ENCODE results near the gene OR2T34.

Gene OR2T34

DNA sequence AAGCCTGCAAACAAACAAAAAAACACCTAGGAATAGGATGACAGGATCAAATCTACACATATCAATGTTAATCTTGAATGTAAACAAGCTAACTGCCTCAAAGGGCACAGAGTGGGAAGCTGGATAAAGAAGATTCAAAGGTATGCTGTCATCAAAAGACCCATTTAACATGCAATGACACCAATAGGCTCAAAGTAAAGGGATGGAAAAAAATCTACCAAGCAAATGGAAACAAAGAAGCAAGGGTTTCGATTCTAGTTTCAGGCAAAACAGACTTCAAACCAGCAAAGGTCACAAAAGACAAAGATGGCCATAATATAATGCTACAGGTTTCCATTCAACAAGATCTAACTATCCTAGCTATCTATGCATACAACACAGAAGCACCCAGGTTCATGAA, 39.2 kb upstream of the OR2T34 start:
- ATAC-seq (ENCODE audit: low read depth): no peak

DNA sequence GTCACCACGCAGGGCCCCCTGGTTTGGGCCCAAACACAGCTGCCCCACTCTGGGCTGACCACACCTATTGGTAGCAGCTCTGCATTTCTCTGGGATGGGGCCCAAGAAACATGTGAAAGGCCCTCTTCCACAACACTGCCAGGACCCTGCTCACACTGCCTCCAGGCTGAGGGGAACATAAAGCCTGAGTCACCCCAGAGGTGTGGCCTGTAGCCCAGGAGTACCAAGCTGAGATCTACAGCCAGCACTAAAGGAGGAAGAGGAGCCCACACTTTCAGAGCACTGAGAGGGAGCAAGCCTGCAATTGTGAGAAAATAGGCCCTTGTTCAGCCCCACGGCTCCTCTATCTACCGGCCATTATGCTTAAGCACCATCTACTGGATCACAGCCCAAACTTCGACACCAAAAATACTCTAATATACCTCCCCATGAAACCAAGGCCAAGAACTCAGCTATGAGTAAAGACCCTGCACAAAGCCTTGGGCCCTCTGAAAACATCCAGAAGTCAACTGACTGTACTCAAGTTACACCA, 37.4 kb upstream of the OR2T34 start:
- no peaks in the 10 kb centered on the region for H3K4me1 ChIP-seq (ENCODE audit: insufficient read depth, poor library complexity, severe bottlenecking)
- H3K27me3 ChIP-seq (ENCODE audit: insufficient read depth, poor library complexity, severe bottlenecking): no peaks in the 10 kb centered on the region
- H3K4me3 ChIP-seq (ENCODE audit: severe bottlenecking): no peak overlapping the region
- DNase-seq (ENCODE audit: low spot score) (no peak), ATAC-seq (ENCODE audit: low read depth) (no peak)
- no peaks in the 10 kb centered on the region for H3K36me3 ChIP-seq (ENCODE audit: low read depth)
- TF ChIP-seq, protein P1, sequence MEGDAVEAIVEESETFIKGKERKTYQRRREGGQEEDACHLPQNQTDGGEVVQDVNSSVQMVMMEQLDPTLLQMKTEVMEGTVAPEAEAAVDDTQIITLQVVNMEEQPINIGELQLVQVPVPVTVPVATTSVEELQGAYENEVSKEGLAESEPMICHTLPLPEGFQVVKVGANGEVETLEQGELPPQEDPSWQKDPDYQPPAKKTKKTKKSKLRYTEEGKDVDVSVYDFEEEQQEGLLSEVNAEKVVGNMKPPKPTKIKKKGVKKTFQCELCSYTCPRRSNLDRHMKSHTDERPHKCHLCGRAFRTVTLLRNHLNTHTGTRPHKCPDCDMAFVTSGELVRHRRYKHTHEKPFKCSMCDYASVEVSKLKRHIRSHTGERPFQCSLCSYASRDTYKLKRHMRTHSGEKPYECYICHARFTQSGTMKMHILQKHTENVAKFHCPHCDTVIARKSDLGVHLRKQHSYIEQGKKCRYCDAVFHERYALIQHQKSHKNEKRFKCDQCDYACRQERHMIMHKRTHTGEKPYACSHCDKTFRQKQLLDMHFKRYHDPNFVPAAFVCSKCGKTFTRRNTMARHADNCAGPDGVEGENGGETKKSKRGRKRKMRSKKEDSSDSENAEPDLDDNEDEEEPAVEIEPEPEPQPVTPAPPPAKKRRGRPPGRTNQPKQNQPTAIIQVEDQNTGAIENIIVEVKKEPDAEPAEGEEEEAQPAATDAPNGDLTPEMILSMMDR (IDR thresholded peaks at IDR 0.05; ENCODE audit: poor library complexity, severe bottlenecking): no peak
- H3K27ac ChIP-seq (ENCODE audit: poor library complexity, severe bottlenecking): no peak overlapping the region
- H3K9me3 ChIP-seq (ENCODE audit: severe bottlenecking): no peaks in the 10 kb centered on the region

More for the DNA sequence above, 39.2 kb upstream of the OR2T34 start:
- no peak for DNase-seq (ENCODE audit: low spot score)
- Histone ChIP-seq H3K4me1 (ENCODE audit: insufficient read depth, poor library complexity, severe bottlenecking) (no peaks in the 10 kb centered on the region), H3K36me3 (ENCODE audit: low read depth) (no peaks in the 10 kb centered on the region), H3K9me3 (ENCODE audit: severe bottlenecking) (no peaks in the 10 kb centered on the region), H3K4me3 (ENCODE audit: severe bottlenecking) (no peak overlapping the region), H3K27ac (ENCODE audit: poor library complexity, severe bottlenecking) (no peak overlapping the region), H3K27me3 (ENCODE audit: insufficient read depth, poor library complexity, severe bottlenecking) (no peaks in the 10 kb centered on the region)
- TF ChIP-seq, protein P1 (IDR thresholded peaks at IDR 0.05; ENCODE audit: poor library complexity, severe bottlenecking): no peak

DNA sequence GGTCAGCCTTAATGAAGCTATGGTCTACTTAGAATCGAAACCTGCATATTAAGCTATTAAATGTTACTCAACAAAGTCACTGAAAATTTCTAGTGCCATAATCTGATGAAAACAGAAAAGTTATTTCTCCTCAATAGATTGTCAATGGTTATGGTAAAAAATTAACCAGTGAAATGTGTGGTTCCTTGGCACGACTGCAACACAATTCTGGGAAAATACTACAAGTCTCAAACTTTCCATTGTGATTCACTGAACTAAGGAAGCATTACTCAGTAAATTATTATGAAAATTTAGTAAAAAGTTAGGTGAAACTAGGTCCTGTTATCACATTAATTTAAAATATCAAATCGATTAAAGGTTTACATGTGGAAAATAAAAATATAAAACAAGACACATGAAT, 35.7 kb upstream of the OR2T34 start:
- TF ChIP-seq, protein P1 (IDR thresholded peaks at IDR 0.05; ENCODE audit: poor library complexity, severe bottlenecking): no peak
- H3K27ac ChIP-seq (ENCODE audit: poor library complexity, severe bottlenecking): no peak overlapping the region
- no peak for ATAC-seq (ENCODE audit: low read depth)
- no peaks in the 10 kb centered on the region for H3K4me1 ChIP-seq (ENCODE audit: insufficient read depth, poor library complexity, severe bottlenecking)
- H3K4me3 ChIP-seq (ENCODE audit: severe bottlenecking): no peak overlapping the region
- DNase-seq (ENCODE audit: low spot score): no peak
- no peaks in the 10 kb centered on the region for H3K27me3 ChIP-seq (ENCODE audit: insufficient read depth, poor library complexity, severe bottlenecking)
- H3K36me3 ChIP-seq (ENCODE audit: low read depth): no peaks in the 10 kb centered on the region
- no peaks in the 10 kb centered on the region for H3K9me3 ChIP-seq (ENCODE audit: severe bottlenecking)

DNA sequence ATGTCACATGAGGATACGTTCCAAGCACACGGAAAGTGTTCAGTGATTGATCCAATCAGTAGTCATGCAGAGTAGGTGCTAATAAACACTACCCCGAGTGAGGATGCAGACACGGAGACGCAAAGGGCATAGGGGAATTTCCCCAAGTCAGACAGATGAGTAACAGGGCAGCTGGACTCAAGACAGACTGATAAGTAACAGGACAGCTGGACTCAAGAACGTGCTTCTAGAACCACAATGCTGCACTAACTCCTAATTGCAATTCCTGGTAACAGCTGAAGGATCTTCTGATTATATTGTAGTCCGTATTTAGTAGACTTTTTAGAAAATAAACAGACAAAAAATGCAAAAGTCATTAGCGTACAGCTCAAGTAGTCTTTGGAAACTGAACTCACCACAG, 24.8 kb upstream of the OR2T34 start:
- no peak for ATAC-seq (ENCODE audit: low read depth)
- H3K4me1 ChIP-seq (ENCODE audit: insufficient read depth, poor library complexity, severe bottlenecking): no peaks in the 10 kb centered on the region
- no peak for DNase-seq (ENCODE audit: low spot score)
- no peaks in the 10 kb centered on the region for H3K36me3 ChIP-seq (ENCODE audit: low read depth)
- no peaks in the 10 kb centered on the region for H3K9me3 ChIP-seq (ENCODE audit: severe bottlenecking)
- TF ChIP-seq, protein P1 (IDR thresholded peaks at IDR 0.05; ENCODE audit: poor library complexity, severe bottlenecking): no peak
- H3K27ac ChIP-seq (ENCODE audit: poor library complexity, severe bottlenecking): no peak overlapping the region
- no peak overlapping the region for H3K4me3 ChIP-seq (ENCODE audit: severe bottlenecking)
- H3K27me3 ChIP-seq (ENCODE audit: insufficient read depth, poor library complexity, severe bottlenecking): no peaks in the 10 kb centered on the region

DNA sequence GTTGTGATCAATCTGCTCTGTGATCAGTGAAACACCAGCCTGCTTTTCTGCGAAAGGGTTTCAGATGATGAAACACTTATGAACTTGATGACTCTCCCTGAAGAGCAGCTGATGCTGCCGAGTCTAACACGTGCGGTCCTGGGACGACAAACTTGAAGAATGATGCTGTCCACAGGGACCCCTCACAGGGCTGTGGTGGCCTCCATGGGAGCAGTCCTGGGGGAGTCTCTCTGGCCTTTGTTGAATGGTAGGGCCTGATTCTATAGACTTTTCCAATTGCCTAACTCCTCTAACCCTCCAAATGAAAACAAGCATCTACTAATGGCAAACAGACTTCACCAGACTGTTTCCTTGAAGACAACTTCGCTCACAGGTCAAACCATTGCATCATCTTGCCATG, 23.0 kb upstream of the OR2T34 start, which contains the start of gene OR2T10:
Gene OR2T10 (minus strand): TSS at position 112 of the 400 bp plus-strand sequence. CDS start 3,932 bp downstream, outside the sequence.
- TF ChIP-seq, protein P1 (IDR thresholded peaks at IDR 0.05; ENCODE audit: poor library complexity, severe bottlenecking): no peak
- Histone ChIP-seq H3K27me3 (ENCODE audit: insufficient read depth, poor library complexity, severe bottlenecking) (no peaks in the 10 kb centered on the region), H3K9me3 (ENCODE audit: severe bottlenecking) (no peaks in the 10 kb centered on the region), H3K4me1 (ENCODE audit: insufficient read depth, poor library complexity, severe bottlenecking) (no peaks in the 10 kb centered on the region), H3K36me3 (ENCODE audit: low read depth) (no peaks in the 10 kb centered on the region), H3K4me3 (ENCODE audit: severe bottlenecking) (no peak within 1 kb of the TSS), H3K27ac (ENCODE audit: poor library complexity, severe bottlenecking) (no peak within 1 kb of the TSS)
- no peak for DNase-seq (ENCODE audit: low spot score)
- no peak for ATAC-seq (ENCODE audit: low read depth)
